Mammary epithelial cell (primary cell): Measurements from ENCODE around the gene S100Z.
"Not testable (repeated sequence)": the region's sequence is repeated elsewhere in the genome, so short reads cannot be mapped to it uniquely, and the experiment has no call there.

Experiments
- CTCF ChIP-seq, 2 donors: IDR thresholded peaks in 1 of 2; conservative IDR thresholded peaks in 1 of 2; 2 replicates each; pipeline ENCODE4 v1.5.1; 2011 to 2012; ENCODE audit warnings: inconsistent platforms in 2 of 2, low read length in 2 of 2, mild to moderate bottlenecking in 2 of 2, control low read depth in 1 of 2, low read depth in 1 of 2; ENCODE audit not compliant: insufficient read depth in 1 of 2; ENCODE audit errors: extremely low read depth in 1 of 2
- EZH2 ChIP-seq: IDR thresholded peaks from 2 replicates; pipeline ENCODE4 v1.6.1; 2012; ENCODE audit warnings: low read length, inconsistent platforms, borderline replicate concordance

- TF ChIP-seq CTCF (conservative IDR thresholded peaks at IDR 0.05 in 1 of 2, IDR thresholded peaks at IDR 0.05 in 1 of 2; ENCODE audit: extremely low read depth in 1 of 2, insufficient read depth in 1 of 2, low read depth in 1 of 2, low read length in 2 of 2); EZH2: not testable (repeated sequence)
Observed at GRCh38 chr5:76856800-76857199, 7.0 kb downstream of the S100Z start.
